Activated T-helper 1 cell treated with anti-CD3 and anti-CD28 coated beads, Interleukin-12 subunit alpha, Interleukin-12 subunit beta, Interleukin-2, Interleukin-4 antibody, amounts not matched to agents 30 ng/mL and 10 ng/mL and 1 ng/mL, durations not matched to agents 14 hours and 24 hours and 36 hours (primary cell): ENCODE results near the gene HERC6. TPM values are rescaled to one million over a fixed set of nuclear protein-coding genes. Genes with fewer than 3 reads are reported as not detected.
"Not testable (repeated sequence)": the region's sequence is repeated elsewhere in the genome, so short reads cannot be mapped to it uniquely, and the experiment has no call there.

ENCODE experiments used
- DNase-seq: peaks from one replicate; pipeline ENCODE4 v3.0.0; 2021; ENCODE audit warnings: low spot score
- H3K27ac Mint-ChIP-seq: one replicate; pipeline ENCODE4 v1.8.0; 2021; ENCODE audit warnings: mild to moderate bottlenecking, mixed read lengths
- H3K27me3 Mint-ChIP-seq: one replicate; pipeline ENCODE4 v1.8.0; 2022; ENCODE audit warnings: mild to moderate bottlenecking, moderate library complexity, mixed read lengths; ENCODE audit not compliant: insufficient read depth
- H3K36me3 Mint-ChIP-seq: one replicate; pipeline ENCODE4 v1.8.0; 2021; ENCODE audit warnings: low read depth, mixed read lengths
- H3K4me1 Mint-ChIP-seq: one replicate; pipeline ENCODE4 v1.8.0; 2021; ENCODE audit warnings: low read depth, mixed read lengths
- H3K4me3 Mint-ChIP-seq: one replicate; pipeline ENCODE4 v1.8.0; 2021; ENCODE audit warnings: mild to moderate bottlenecking, moderate library complexity, mixed read lengths
- H3K9me3 Mint-ChIP-seq: one replicate; pipeline ENCODE4 v1.8.0; 2021; ENCODE audit warnings: mixed read lengths
- intact Hi-C: fragments of 100-400 bp; cut with micrococcal nuclease; formaldehyde crosslinking; loops from one replicate; pipeline ENCODE4 v1.15.1; 2024
- total RNA-seq: library from RNA; stranded (reverse); gene quantifications from 2 replicates; pipeline ENCODE4 v1.2.3, GENCODE V29; 2022

The HERC6 gene
- total RNA-seq, 1 donor from 2014 or later = 9.1 TPM

DNA sequence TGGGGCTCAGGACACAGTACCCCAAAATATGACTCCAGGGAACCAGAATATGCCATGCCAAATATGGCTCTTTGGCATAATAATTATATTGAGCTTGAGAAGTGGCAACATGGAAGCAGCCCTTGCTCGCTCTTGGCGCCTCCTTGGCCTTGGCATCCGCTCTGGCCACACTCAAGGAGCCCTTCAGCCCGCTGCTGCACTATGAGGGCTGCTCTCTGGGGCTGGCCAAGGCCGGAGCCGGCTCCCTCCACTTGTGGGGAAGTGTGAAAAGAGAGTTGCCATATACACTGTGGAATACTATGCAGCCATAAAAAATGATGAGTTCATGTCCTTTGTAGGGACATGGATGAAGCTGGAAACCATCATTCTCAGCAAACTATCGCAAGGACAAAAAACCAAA lies 18.4 kb upstream of the HERC6 start:
- no peak for DNase-seq
- no peak overlapping the region for H3K27ac Mint-ChIP-seq
- peaks cover 16% of the 10 kb centered on the region for H3K9me3 Mint-ChIP-seq
- no peak overlapping the region for H3K4me3 Mint-ChIP-seq
- no peaks in the 10 kb centered on the region for H3K4me1 Mint-ChIP-seq
- no peaks in the 10 kb centered on the region for H3K36me3 Mint-ChIP-seq
- intact Hi-C loops = no loop called here
- H3K27me3 Mint-ChIP-seq = peaks cover 3% of the 10 kb centered on the region

DNA sequence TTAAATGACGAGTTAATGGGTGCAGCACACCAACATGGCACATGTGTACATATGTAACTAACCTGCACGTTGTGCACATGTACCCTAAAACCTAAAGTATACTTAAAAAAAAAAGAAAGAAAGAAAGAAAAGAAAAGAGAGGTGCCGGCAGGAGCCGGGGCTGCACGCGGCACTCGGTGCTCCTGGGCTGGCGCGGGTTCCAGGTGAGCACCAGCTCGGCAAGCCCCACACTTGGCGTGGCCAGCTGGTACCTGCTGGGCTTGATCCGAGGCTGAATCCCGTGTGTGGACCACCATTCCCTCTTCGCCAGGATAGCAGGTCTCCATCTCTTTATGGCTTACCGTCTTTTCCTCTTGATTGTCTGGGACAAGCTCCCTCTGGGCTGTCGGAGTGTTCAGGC lies 17.9 kb upstream of the HERC6 start:
- Mint-ChIP-seq H3K27ac (no peak overlapping the region), H3K4me1 (no peaks in the 10 kb centered on the region), H3K9me3 (peaks cover 16% of the 10 kb centered on the region), H3K4me3 (no peak overlapping the region), H3K27me3 (peaks cover 3% of the 10 kb centered on the region), H3K36me3 (no peaks in the 10 kb centered on the region)
- no peak for DNase-seq
- intact Hi-C loops = no loop called here

DNA sequence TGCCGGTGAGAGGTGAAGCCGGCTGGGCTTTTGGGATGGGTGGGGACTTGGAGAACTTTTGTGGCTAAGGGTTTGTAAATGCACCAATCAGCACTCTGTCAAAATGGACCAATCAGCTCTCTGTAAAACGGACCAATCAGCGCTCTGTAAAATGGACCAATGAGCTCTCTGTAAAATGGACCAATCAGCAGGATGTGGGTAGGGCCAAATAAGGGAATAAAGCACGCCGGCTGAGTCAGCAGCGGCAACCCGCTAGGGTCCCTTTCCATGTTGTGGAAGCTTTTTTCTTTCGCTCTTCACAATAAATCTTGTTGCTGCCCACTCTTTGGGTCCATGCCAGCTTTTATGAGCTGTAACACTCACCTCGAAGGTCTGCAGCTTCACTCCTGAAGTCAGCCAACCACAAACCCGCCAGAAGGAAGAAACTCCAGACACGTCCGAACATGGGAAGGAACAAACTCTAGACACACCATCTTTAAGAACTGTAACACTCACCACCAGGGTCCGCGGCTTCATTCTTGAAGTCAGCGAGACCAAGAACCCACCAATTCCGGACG lies 17.4 kb upstream of the HERC6 start:
- H3K9me3 Mint-ChIP-seq = peaks cover 16% of the 10 kb centered on the region
- H3K4me1 Mint-ChIP-seq, DNase-seq, intact Hi-C loops, H3K4me3 Mint-ChIP-seq, H3K27me3 Mint-ChIP-seq, H3K36me3 Mint-ChIP-seq, H3K27ac Mint-ChIP-seq: not testable (repeated sequence)

DNA sequence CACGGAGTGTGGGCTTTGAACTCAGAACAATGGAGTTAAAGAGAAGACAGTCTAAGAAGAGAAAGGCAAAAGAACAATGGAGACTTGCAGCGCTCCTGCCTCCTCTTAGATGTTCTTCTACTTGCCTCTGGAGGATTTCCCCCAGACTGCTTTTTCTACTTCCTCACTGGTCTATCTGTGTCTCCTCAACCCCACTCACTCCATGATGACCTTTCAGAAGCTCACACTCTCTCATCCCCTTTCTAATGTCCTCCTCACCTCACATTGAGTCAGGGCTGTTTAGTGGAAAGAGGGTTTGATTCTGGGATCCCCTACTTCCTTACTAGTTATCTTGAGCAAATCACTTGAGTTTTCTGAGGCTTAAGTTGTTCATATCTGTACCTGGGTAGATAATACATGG lies 12.2 kb upstream of the HERC6 start:
- H3K27ac Mint-ChIP-seq = no peak overlapping the region
- H3K4me3 Mint-ChIP-seq = no peak overlapping the region
- peaks cover 12% of the 10 kb centered on the region for H3K9me3 Mint-ChIP-seq
- no peaks in the 10 kb centered on the region for H3K36me3 Mint-ChIP-seq
- peaks cover 3% of the 10 kb centered on the region for H3K27me3 Mint-ChIP-seq
- intact Hi-C loops = no loop called here
- H3K4me1 Mint-ChIP-seq = peaks cover 6% of the 10 kb centered on the region
- no peak for DNase-seq

DNA sequence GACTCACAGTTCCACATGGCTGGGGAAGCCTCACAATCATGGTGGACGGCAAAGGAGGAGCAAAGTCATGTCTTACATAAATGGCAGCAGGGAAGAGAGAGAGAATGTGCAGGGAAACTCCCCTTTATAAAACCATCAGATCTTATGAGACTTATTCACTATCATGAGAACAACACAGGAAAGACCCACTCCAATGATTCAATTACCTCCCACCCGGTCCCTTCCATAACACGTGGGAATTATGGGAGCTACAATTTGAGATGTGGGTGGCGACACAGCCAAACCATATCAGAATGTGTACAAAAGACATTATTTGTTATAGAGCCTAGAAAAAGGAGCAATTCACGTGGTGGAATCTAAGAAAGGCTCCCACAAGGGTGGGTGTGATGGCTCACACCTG lies 10.8 kb upstream of the HERC6 start:
- Mint-ChIP-seq H3K36me3 (no peaks in the 10 kb centered on the region), H3K9me3 (peaks cover 12% of the 10 kb centered on the region), H3K27me3 (peaks cover 3% of the 10 kb centered on the region), H3K4me3 (no peak overlapping the region), H3K27ac (no peak overlapping the region), H3K4me1 (peaks cover 10% of the 10 kb centered on the region)
- intact Hi-C loops = loop anchor here (2.0 kb wide), 1 partner anchor 149 kb away; no protein-coding TSS in a partner anchor
- DNase-seq = no peak

DNA sequence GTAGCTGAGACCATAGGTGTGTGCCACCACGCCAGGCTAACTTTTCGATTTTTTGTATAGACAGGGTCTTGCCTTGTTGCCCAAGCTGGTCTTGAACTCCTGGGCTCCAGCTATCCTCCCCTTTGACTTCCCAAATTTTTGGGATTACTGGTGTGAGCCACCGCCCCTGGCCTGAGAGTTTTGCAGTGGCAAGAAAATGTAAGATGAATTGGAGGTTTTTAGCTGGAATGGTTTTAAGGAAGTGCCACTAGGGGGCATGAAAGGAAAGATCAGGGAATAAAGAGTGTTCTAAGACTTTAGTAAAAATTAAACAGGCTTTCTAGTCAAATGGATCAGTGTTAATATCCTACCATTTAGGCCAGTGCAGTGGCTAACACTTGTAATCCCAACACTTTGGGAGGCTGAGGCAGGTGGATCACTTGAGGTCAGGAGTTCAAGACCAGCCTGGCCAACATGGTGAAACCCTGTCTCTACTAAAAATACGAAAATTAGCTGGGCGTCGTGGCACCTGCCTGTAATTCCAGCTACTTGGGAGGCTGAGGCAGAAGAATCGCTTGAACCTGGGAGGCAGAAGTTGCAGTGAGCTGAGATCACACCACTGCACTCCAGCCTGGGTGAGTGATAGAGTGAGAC lies 9.4 kb upstream of the HERC6 start:
- H3K4me1 Mint-ChIP-seq = peaks cover 10% of the 10 kb centered on the region
- not testable (repeated sequence) for H3K27ac Mint-ChIP-seq, H3K4me3 Mint-ChIP-seq, H3K27me3 Mint-ChIP-seq, H3K9me3 Mint-ChIP-seq, H3K36me3 Mint-ChIP-seq, DNase-seq
- intact Hi-C loops = loop anchor here (1.0 to 2.0 kb wide), 2 partner anchors 146 to 150 kb away; no protein-coding TSS in a partner anchor

DNA sequence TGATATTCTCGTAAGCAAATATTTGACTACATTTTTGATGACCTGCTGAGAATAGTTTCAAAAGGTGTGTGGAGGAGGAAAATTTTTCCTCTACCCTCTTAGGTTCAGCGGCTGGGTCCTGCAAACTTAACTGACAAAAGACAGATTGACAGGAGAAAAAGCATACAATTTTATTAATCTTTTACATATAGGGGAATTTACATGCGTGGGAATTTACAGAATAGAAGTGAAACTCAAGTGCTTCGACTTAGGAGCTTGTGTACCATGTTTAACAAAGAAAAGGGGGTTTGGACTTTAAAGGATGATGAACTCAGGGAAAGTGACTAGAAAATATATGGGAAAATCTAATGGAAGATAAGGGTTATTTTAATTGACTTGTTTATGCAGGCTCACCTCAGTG lies 2.5 kb downstream of the HERC6 start:
- Mint-ChIP-seq H3K27ac (peak overlapping the region; percentile 21), H3K9me3 (peaks cover 7% of the 10 kb centered on the region), H3K4me1 (peaks cover 47% of the 10 kb centered on the region), H3K36me3 (peaks cover 20% of the 10 kb centered on the region), H3K27me3 (no peaks in the 10 kb centered on the region), H3K4me3 (no peak overlapping the region)
- intact Hi-C loops = loop anchor here (5.0 to 10.0 kb wide), 4 partner anchors 224 to 914 kb away; partner anchors contain the start of genes ABCG2 and PKD2
- DNase-seq = no peak

DNA sequence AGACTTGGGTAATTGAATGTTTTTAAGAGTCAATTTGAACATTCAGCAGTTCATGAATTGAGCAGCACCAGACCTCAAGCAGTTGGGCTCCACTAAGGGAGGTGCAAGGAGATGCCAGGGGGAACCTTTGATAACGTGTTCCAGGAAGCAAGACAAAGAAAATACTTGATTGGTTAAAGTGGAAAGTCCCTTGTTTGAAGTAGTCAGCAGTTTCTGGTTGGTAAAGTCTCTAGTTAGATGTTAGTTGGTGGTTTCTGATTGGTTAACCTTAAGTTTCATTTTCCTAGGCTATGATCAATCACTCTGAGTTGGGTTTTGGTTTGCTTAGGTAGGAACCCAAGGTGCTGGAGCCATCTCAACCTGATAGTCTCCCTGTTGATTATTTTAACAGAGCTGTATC lies 4.0 kb downstream of the HERC6 start:
- peak; percentile 65 for DNase-seq
- H3K4me1 Mint-ChIP-seq = peaks cover 50% of the 10 kb centered on the region
- peaks cover 32% of the 10 kb centered on the region for H3K36me3 Mint-ChIP-seq
- H3K4me3 Mint-ChIP-seq = peak overlapping the region; percentile 71
- H3K27me3 Mint-ChIP-seq = no peaks in the 10 kb centered on the region
- intact Hi-C loops = loop anchor here (1.0 to 10.0 kb wide), 9 partner anchors 62 to 912 kb away; partner anchors contain the start of genes ABCG2, HERC3, PKD2 and TIGD2
- H3K27ac Mint-ChIP-seq = peak overlapping the region; percentile 96
- peaks cover 12% of the 10 kb centered on the region for H3K9me3 Mint-ChIP-seq

DNA sequence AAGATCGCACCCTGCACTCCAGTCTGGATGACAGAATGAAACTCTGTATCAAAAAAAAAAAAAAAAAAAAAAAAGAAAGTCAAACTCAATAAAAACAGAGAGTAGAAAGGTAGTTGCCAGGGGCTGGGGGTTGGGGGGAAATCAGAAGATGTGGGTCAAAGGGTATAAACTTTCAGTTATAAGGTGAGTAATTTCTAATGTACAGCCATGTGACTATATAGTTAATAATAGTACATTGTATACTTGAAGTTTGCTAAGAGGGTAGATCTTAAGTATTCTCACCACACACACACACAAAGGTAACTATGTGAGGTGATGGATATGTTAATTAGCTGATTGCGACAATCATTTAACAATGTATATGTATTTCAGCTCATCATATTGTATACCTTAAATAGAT lies 11.5 kb downstream of the HERC6 start:
- peaks cover 48% of the 10 kb centered on the region for H3K36me3 Mint-ChIP-seq
- no peak overlapping the region for H3K4me3 Mint-ChIP-seq
- H3K4me1 Mint-ChIP-seq = peaks cover 7% of the 10 kb centered on the region
- H3K27ac Mint-ChIP-seq = no peak overlapping the region
- intact Hi-C loops = no loop called here
- DNase-seq = no peak
- no peaks in the 10 kb centered on the region for H3K27me3 Mint-ChIP-seq
- peaks cover 5% of the 10 kb centered on the region for H3K9me3 Mint-ChIP-seq

DNA sequence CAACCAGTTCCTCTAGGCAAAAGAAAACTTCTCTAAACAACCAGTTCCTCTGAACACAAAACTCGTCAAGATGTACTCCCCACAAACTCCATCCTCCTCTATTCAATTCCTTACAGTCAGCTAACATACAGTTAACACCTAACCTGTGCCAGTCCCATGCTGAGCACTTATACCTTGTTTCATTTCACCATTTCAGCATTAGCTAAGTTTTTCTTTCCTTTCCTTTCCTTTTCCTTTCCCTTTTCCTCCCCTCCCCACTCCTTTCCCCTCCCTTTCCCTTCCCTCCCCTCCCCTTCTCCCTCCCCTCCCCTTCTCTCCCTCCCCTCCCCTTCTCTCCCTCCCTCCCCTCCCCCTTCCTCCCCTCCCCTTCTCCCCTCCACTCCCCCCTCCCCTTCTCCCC lies 13.1 kb downstream of the HERC6 start:
- DNase-seq = no peak
- peaks cover 47% of the 10 kb centered on the region for H3K36me3 Mint-ChIP-seq
- intact Hi-C loops = no loop called here
- H3K27me3 Mint-ChIP-seq = no peaks in the 10 kb centered on the region
- peaks cover 4% of the 10 kb centered on the region for H3K4me1 Mint-ChIP-seq
- peaks cover 3% of the 10 kb centered on the region for H3K9me3 Mint-ChIP-seq
- H3K27ac Mint-ChIP-seq = no peak overlapping the region
- no peak overlapping the region for H3K4me3 Mint-ChIP-seq

DNA sequence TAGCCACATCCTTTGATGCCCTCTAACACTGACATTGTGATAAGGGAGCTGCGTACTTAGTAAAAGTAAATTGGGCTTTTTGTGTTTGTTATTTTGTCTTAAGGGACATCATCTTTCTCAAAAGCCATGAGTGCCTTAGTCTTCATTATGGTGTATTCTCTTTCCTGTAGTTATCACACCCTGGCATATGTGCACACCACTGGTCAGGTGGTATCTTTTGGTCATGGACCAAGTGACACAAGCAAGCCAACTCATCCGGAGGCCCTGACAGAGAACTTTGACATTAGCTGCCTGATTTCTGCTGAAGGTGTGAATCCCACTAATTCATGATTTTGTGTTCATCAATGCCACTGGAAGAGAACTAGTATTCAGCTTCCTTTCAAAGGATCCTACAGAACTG lies 18.0 kb downstream of the HERC6 start:
- H3K4me3 Mint-ChIP-seq = no peak overlapping the region
- no peak overlapping the region for H3K27ac Mint-ChIP-seq
- no peaks in the 10 kb centered on the region for H3K27me3 Mint-ChIP-seq
- H3K4me1 Mint-ChIP-seq = no peaks in the 10 kb centered on the region
- H3K9me3 Mint-ChIP-seq = no peaks in the 10 kb centered on the region
- peaks cover 31% of the 10 kb centered on the region for H3K36me3 Mint-ChIP-seq
- no peak for DNase-seq
- intact Hi-C loops = no loop called here

DNA sequence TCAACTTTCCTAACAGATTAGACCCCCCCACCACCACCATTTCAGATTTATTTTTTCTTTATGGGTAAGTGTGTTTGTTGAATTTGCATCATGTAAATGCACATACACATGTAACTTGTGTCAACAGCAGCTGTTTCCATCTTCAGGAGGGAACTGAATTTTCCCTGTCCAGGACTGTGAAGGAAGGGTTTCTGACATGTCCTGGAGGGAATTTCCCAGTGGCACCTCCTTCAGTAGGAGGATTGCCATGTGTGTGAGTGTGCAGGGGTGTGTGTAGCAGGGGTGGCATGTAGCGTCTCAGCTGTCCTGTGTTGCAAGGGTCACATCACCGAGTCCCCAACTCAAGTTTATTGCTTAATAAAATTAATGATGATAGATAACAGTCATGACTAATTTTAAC lies 19.7 kb downstream of the HERC6 start:
- intact Hi-C loops = no loop called here
- no peaks in the 10 kb centered on the region for H3K27me3 Mint-ChIP-seq
- no peaks in the 10 kb centered on the region for H3K9me3 Mint-ChIP-seq
- H3K4me3 Mint-ChIP-seq = no peak overlapping the region
- H3K36me3 Mint-ChIP-seq = peaks cover 28% of the 10 kb centered on the region
- no peaks in the 10 kb centered on the region for H3K4me1 Mint-ChIP-seq
- no peak for DNase-seq
- H3K27ac Mint-ChIP-seq = no peak overlapping the region

DNA sequence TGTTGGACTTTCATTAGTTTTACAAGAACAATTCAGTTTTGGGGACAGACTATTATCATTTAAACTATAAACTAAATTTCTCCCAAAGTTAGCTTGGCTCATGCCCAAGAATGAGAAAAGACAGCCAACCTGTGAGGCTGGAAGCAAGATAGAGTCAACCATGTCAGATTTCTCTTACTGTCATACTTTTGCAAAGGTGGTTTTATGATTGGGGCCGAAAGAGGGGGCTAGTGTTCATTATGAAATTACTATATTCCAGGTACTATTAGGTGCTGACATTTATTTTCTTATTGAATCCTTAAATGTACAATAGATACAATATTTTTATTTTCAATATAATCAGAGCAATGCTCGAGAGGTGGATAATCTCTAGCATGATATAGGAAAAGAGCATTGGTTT lies 30.6 kb downstream of the HERC6 start:
- no peaks in the 10 kb centered on the region for H3K27me3 Mint-ChIP-seq
- H3K9me3 Mint-ChIP-seq = no peaks in the 10 kb centered on the region
- intact Hi-C loops = no loop called here
- no peak overlapping the region for H3K27ac Mint-ChIP-seq
- no peak overlapping the region for H3K4me3 Mint-ChIP-seq
- no peak for DNase-seq
- H3K36me3 Mint-ChIP-seq = peaks cover 62% of the 10 kb centered on the region
- H3K4me1 Mint-ChIP-seq = peaks cover 15% of the 10 kb centered on the region
